ACC112 (cell line): ENCODE measurements around the gene DCAF11.

Experiments used
- H2AFZ ChIP-seq: fragments of 200-600 bp; sonication (generic); one replicate; pipeline ENCODE4 v1.6.0; 2017; ENCODE audit warnings: antibody characterized with exemption, low read length; ENCODE audit not compliant: unreplicated experiment
- H3K27ac ChIP-seq: fragments of 200-600 bp; sonication (generic); 2 replicates; pipeline ENCODE4 v1.5.1; 2014; ENCODE audit warnings: low read depth, mild to moderate bottlenecking, antibody characterized with exemption, low read length, moderate library complexity
- H3K27me3 ChIP-seq: fragments of 200-600 bp; sonication (generic); 2 replicates; pipeline ENCODE4 v1.6.1; 2014; ENCODE audit warnings: mild to moderate bottlenecking, antibody characterized with exemption, low read length, moderate library complexity, mixed read lengths; ENCODE audit not compliant: insufficient read depth
- H3K36me3 ChIP-seq: fragments of 200-600 bp; sonication (generic); 2 replicates; pipeline ENCODE4 v1.6.1; 2016; ENCODE audit warnings: mild to moderate bottlenecking, antibody characterized with exemption, low read length, moderate library complexity, mixed read lengths; ENCODE audit not compliant: insufficient read depth
- H3K4me1 ChIP-seq: fragments of 200-600 bp; sonication (generic); one replicate; pipeline ENCODE4 v1.6.1; 2016; ENCODE audit warnings: low read length, mixed read lengths; ENCODE audit not compliant: insufficient read depth, unreplicated experiment, control insufficient read depth
- H3K4me3 ChIP-seq: fragments of 200-600 bp; sonication (generic); 2 replicates; pipeline ENCODE4 v1.5.1; 2014; ENCODE audit warnings: mild to moderate bottlenecking, low read depth, low read length
- H3K79me2 ChIP-seq: fragments of 200-600 bp; sonication (generic); one replicate; pipeline ENCODE4 v1.6.0; 2016; ENCODE audit warnings: low read length; ENCODE audit not compliant: control insufficient read depth, unreplicated experiment, insufficient read depth

The DCAF11 gene

DNA sequence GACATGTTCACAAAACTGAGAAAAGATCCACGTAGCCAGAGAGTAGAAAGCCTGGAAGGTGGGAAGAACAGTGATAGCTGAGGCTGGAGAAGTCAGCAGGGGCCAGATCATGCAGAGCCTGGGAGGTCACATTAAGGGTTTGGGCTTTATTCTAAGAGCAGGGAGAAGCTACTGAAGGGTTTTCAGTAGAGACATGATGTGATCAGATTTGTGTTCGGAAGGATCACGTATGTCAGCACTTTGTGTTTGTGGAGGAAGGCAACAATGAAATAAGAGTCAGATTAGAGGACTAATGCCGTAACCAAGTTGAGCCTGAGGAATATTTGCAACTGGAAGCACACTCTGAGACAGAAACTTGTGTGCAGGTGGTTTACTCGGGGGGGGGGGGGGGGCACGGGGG, 24.7 kb upstream of the DCAF11 start:
- H3K27me3 ChIP-seq: no peaks in the 10 kb centered on the region
- no peak overlapping the region for H3K27ac ChIP-seq
- H2AFZ ChIP-seq: no peak overlapping the region
- no peaks in the 10 kb centered on the region for H3K36me3 ChIP-seq
- H3K79me2 ChIP-seq: peaks cover under 1% of the 10 kb centered on the region
- H3K4me1 ChIP-seq: no peaks in the 10 kb centered on the region
- no peak overlapping the region for H3K4me3 ChIP-seq

DNA sequence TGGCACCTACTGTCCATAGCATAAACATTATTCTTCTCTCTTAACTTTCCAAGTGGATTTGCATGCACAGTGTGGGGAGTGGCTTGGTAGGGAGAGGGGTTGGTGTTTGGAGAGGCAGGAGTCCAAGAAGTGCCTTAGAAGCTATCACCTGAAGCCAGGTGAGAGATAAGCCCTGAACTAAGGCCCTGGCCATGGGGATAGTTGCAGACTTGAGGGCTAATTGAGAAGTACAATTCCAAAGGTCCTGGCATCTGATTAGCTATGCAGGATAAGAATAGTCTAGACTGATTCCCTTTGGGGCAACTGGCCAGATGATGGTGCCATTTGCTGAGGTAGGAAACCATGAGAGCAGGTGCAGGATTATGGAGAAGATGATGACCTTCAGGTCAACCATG, 22.5 kb upstream of the DCAF11 start:
- Histone ChIP-seq H3K36me3 (no peaks in the 10 kb centered on the region), H3K4me1 (peaks cover 4% of the 10 kb centered on the region), H3K27ac (no peak overlapping the region), H3K27me3 (no peaks in the 10 kb centered on the region), H2AFZ (no peak overlapping the region), H3K4me3 (no peak overlapping the region), H3K79me2 (peaks cover 10% of the 10 kb centered on the region)

DNA sequence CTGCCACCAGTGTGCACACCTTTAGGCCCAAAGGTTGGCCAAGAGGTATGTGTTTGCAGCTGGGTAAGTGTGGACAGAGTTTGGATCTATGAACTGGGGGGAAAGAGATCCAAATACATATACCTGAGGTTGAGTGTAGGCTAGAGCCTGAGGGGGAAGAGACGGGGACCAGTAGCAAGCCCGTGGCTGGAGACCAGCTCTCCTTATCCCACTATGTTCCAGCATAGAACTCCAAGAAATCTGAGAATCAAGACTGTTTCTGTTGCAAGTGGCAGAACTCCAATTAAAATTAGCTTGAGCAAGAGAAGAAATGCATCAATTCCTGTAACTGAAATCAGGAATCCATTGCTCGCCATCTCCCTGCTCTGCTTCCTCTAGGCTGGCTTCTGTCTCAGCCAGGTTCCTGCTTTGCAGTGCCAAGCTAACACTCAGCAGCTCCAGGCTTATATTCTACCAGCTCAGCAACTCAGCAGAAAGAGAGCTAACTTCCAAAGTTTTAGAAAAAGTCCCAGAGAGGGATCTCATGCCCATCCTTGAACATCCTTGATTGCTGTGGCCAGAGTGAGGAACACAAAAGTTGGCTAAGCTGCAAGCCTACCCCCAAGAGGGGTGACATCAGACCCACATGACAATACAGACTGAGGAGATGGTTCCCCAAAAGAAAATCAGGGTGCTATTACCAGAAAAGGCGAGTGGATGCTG, 21.9 kb upstream of the DCAF11 start:
- Histone ChIP-seq H3K4me3 (no peak overlapping the region), H3K36me3 (no peaks in the 10 kb centered on the region), H2AFZ (no peak overlapping the region), H3K27me3 (no peaks in the 10 kb centered on the region), H3K79me2 (peaks cover 10% of the 10 kb centered on the region), H3K27ac (no peak overlapping the region), H3K4me1 (peaks cover 4% of the 10 kb centered on the region)

DNA sequence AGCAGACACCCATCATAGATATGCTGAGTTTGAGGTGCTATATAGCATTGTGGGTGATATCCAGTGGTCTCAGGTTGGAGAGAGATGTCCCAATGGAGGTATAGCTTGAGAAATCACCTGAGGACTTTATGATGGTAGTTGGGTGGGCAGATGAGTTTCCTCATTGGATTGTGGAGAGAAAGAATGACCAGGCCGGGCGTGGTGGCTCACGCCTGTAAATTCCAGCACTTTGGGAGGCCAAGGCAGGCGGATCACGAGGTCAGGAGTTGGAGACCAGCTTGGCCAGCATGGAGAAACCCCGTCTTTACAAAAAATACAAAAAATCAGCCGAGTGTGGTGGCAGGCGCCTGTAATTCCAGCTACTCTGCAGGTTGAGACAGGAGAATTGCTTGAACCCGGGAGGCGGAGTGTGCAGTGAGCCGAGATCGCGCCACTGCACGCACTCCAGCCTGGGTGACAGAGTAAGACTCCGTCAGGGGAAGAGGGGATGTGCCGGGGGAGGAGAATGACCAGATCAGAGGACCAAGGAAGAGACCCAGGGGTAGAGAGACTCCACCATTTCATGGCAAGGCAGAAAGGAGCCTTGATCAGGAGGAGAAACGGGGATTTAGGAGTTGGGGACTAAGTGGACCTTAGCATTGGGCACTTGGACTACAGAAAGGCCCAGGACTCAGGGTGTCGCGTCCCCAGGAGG, 21.2 kb upstream of the DCAF11 start:
- H3K4me1 ChIP-seq: peaks cover 4% of the 10 kb centered on the region
- no peak overlapping the region for H2AFZ ChIP-seq
- H3K27ac ChIP-seq: no peak overlapping the region
- H3K4me3 ChIP-seq: peak overlapping the region; percentile 87; the same call in 1 of the 2 replicates
- H3K79me2 ChIP-seq: peaks cover 10% of the 10 kb centered on the region
- no peaks in the 10 kb centered on the region for H3K36me3 ChIP-seq
- no peaks in the 10 kb centered on the region for H3K27me3 ChIP-seq

DNA sequence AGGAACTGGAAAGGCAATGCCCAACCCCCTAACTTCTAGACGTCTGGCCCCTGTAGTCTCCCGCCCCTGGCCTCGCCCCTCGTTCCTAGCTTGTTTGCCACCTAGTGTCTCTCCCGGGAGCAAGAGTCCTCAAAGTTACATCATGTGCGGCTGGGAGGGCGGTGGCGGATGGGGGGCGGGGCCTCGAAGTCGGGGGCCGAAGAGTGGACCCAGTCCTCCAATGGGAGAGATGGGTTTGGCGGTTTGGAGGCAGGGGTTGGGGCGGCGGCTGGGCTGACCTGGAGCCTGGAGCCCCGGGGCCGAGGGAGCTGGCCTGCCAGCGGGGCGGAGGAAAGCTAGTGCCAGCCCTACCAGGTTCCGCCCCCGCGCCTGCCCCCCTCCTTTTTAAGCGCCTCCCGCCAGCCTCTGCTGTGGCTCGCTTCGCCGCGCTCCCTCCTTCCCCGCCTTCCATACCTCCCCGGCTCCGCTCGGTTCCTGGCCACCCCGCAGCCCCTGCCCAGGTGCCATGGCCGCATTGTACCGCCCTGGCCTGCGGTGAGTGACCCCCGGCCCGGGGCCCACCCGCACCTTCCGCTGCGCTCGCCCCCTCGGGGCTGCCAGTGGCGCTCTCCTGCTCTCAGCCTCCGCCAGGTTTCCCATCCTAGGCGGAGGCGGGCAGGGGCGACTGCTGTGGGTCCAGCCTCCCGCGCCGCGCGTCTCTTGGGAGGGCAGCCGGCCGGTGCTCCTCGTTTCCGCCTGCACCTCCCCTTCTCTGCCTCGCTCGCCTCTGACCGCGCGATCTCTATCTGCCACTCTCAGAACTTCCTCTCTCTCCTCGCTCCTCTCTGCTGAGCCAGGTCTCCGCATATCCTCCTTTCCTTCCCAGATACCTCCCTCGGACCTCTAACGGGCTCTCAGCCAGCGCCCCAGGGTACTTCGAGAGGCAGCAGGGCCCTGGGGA, 20.4 kb upstream of the DCAF11 start, which contains the start of gene PCK2:
PCK2 (plus strand) TSS at position 411 of the 940 bp plus-strand sequence; CDS start at position 506, 95 bp downstream.
- H3K27ac ChIP-seq: no peak within 1 kb of the TSS
- H3K36me3 ChIP-seq: no peaks in the 10 kb centered on the region
- no peaks in the 10 kb centered on the region for H3K27me3 ChIP-seq
- H3K79me2 ChIP-seq: peaks cover 10% of the 10 kb centered on the region
- peaks cover 4% of the 10 kb centered on the region for H3K4me1 ChIP-seq
- peak within 1 kb of the TSS; percentile 87 for H3K4me3 ChIP-seq
- H2AFZ ChIP-seq: peak within 1 kb of the TSS; percentile 82

DNA sequence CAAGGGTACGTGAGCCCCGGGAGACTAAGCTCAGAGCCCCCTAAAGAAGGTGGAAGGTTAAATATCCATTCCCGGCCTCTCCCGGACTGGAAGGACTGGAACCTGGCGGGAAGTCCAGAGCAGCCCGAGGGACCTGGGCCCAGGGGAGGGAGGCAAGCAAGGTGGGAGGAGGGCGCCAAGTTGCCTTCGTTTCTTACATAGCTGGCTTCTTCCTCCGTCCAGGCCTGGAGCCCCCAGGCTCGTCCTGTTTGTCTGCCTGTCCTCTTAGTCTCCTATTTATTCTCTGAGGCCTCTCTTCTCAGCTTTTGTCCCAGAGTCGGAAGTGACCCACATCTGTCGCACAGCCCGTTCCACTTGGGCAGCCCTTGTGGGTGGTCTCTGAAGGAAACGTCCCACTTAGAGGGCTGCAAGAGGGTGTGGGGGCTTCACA, 19.7 kb upstream of the DCAF11 start:
- H3K27ac ChIP-seq: no peak overlapping the region
- 0 out of 2 replicates have a peak, but pooled peaks cover 6% of the 10 kb centered on the region for H3K36me3 ChIP-seq
- H3K27me3 ChIP-seq: no peaks in the 10 kb centered on the region
- H2AFZ ChIP-seq: peak overlapping the region; percentile 82
- H3K4me1 ChIP-seq: peaks cover 4% of the 10 kb centered on the region
- H3K4me3 ChIP-seq: peak overlapping the region; percentile 87
- H3K79me2 ChIP-seq: peaks cover 10% of the 10 kb centered on the region

DNA sequence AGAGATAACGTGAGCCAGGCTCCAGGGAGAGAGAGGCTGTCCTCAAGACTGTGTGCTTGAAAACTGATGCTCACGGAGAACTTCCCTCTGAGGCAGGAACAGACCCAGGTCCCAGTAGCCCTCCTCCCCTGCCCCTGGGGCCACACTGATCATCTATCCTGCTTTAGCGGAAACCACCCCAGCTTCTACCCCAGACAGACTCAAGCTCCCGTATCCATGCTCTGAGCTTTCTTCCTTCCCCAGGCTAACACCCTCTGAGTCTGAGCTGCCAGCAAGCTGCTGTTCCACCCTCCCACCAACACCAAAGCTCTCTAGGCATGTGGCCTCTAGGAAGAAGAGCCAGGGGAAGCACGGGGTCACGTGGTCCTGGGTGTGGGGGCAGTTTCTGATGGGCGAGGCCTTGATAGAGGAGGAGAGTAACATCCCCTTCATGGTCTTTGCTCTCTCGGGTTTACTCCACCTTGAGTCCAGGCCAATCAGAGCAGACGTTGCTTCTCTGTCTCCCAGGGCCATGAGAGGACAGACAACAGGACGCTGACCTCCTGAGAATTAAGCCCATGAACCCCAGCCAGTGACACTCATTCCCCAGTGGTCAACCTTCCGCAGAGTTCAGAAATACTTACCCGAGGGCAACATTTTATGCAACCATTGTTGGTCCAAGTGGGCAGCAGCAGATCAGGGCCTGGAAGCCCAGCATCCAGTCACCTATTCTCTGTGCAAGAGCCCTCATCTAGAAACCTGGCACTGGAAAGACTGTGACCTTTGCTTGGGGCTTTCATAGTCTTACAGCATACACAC, 19.1 kb upstream of the DCAF11 start:
- H3K4me3 ChIP-seq: peak overlapping the region; percentile 87
- H3K4me1 ChIP-seq: peaks cover 4% of the 10 kb centered on the region
- H3K79me2 ChIP-seq: peaks cover 10% of the 10 kb centered on the region
- no peaks in the 10 kb centered on the region for H3K27me3 ChIP-seq
- no peak overlapping the region for H3K27ac ChIP-seq
- peak overlapping the region; percentile 82 for H2AFZ ChIP-seq
- H3K36me3 ChIP-seq: 0 out of 2 replicates have a peak, but pooled peaks cover 6% of the 10 kb centered on the region

DNA sequence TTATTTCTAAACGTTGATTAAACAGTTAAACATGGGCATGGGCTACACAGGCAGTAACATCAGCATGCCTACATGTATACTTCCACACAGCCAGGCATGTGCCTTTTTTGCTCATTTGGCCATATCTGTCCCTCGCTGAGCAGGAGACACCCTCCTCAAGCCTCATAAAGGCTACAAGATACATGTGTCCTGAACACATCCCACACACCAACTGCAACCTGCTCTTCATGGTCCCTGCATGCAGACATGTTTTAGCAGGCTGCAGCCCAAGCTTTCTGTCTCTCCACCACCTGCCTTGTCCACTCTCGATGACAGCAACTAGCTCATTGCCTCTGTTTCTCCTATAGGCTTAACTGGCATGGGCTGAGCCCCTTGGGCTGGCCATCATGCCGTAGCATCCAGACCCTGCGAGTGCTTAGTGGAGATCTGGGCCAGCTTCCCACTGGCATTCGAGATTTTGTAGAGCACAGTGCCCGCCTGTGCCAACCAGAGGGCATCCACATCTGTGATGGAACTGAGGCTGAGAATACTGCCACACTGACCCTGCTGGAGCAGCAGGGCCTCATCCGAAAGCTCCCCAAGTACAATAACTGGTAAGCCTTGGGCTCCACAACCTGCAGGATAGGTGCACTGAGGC, 17.9 kb upstream of the DCAF11 start:
- H3K36me3 ChIP-seq: 0 out of 2 replicates have a peak, but pooled peaks cover 6% of the 10 kb centered on the region
- no peak overlapping the region for H3K4me3 ChIP-seq
- H2AFZ ChIP-seq: no peak overlapping the region
- peaks cover 10% of the 10 kb centered on the region for H3K79me2 ChIP-seq
- H3K4me1 ChIP-seq: peaks cover 4% of the 10 kb centered on the region
- H3K27me3 ChIP-seq: no peaks in the 10 kb centered on the region
- H3K27ac ChIP-seq: no peak overlapping the region

DNA sequence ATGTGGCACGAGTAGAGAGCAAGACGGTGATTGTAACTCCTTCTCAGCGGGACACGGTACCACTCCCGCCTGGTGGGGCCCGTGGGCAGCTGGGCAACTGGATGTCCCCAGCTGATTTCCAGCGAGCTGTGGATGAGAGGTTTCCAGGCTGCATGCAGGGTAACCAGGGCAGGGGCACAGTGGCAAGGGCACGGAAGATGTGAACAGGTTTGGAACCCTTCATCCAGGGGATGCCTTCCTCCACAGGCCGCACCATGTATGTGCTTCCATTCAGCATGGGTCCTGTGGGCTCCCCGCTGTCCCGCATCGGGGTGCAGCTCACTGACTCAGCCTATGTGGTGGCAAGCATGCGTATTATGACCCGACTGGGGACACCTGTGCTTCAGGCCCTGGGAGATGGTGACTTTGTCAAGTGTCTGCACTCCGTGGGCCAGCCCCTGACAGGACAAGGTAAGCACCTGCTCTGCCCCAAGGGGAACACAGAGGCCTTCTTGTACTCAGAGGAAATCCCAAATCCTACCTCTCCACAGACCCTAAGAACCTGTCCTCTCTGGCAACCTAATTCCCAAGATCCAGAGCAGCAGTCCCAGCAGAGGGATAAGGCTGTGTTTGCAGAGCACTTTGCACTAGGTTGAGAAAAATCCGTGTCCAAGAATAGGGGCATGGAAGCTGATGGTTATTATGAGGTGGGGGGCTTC, 16.2 kb upstream of the DCAF11 start:
- H3K79me2 ChIP-seq: peaks cover 10% of the 10 kb centered on the region
- no peak overlapping the region for H3K4me3 ChIP-seq
- no peak overlapping the region for H3K27ac ChIP-seq
- no peak overlapping the region for H2AFZ ChIP-seq
- no peaks in the 10 kb centered on the region for H3K27me3 ChIP-seq
- H3K4me1 ChIP-seq: peaks cover 4% of the 10 kb centered on the region
- H3K36me3 ChIP-seq: 0 out of 2 replicates have a peak, but pooled peaks cover 6% of the 10 kb centered on the region
